ENCODE measurements around the gene NAGPA.

- TF ChIP-seq CTCF (IDR thresholded peaks at IDR 0.05), result no peak
- TF ChIP-seq ZNF232 (CRISPR knock-in tag; IDR thresholded peaks at IDR 0.05), result no peak
- TF ChIP-seq SMAD3 (CRISPR knock-in tag; IDR thresholded peaks at IDR 0.05; ENCODE audit: borderline replicate concordance), result no peak
- no peak for TF ChIP-seq CREB1 (CRISPR knock-in tag; IDR thresholded peaks at IDR 0.05)
- no peak for TF ChIP-seq CBFB (CRISPR knock-in tag; IDR thresholded peaks at IDR 0.05; ENCODE audit: low read depth)
- TF ChIP-seq E2F4 (CRISPR knock-in tag; IDR thresholded peaks at IDR 0.05; ENCODE audit: borderline replicate concordance, low read depth), result no peak
- no peak for TF ChIP-seq SMAD4 (CRISPR knock-in tag; IDR thresholded peaks at IDR 0.05)
Observed at GRCh38 chr16:5015351-5015750, 18.4 kb downstream of the NAGPA start.

All from WTC11 (cell line).